HFF-Myc (cell line): ENCODE data around the gene COG3.

Source experiments
- DNase-seq: peaks from one replicate; pipeline ENCODE4 v3.0.0-alpha.2; 2011; ENCODE audit warnings: low read depth; ENCODE audit errors: extremely low read depth
- H3K4me3 ChIP-seq: replicated peaks from 2 replicates; pipeline ENCODE4 v1.5.1; 2011; ENCODE audit warnings: low read depth, mild to moderate bottlenecking, control low read depth, low read length
- CTCF ChIP-seq: IDR thresholded peaks from 2 replicates; pipeline ENCODE4 v1.5.1; 2012; ENCODE audit warnings: mild to moderate bottlenecking, low read depth, low read length, control low read depth; ENCODE audit errors: missing control alignments

The COG3 gene

GRCh38 chr13:45481688-45482087 lies 16.9 kb downstream of the COG3 start:
- DNase-seq: no peak
- no peak overlapping the region for H3K4me3 ChIP-seq
- TF ChIP-seq CTCF: no peak

GRCh38 chr13:45482571-45483173 lies 17.9 kb downstream of the COG3 start:
- TF ChIP-seq CTCF: no peak
- no peak for DNase-seq
- no peak overlapping the region for H3K4me3 ChIP-seq

- no peak overlapping the region for H3K4me3 ChIP-seq
- TF ChIP-seq CTCF: no peak
- DNase-seq: no peak
These were observed 22.9 kb downstream of the COG3 start for GRCh38 chr13:45487604-45488003.

- no peak for TF ChIP-seq CTCF
- no peak for DNase-seq
- H3K4me3 ChIP-seq: no peak overlapping the region
These were observed 25.3 kb downstream of the COG3 start for GRCh38 chr13:45490068-45490467.

GRCh38 chr13:45492538-45492937 lies 27.8 kb downstream of the COG3 start:
- H3K4me3 ChIP-seq: no peak overlapping the region
- DNase-seq: no peak
- TF ChIP-seq CTCF: no peak

GRCh38 chr13:45496942-45497341 lies 32.2 kb downstream of the COG3 start:
- no peak overlapping the region for H3K4me3 ChIP-seq
- DNase-seq: no peak
- no peak for TF ChIP-seq CTCF
